HG03097 (cell line): Measurements from ENCODE around the gene C4orf36.
"Not testable (repeated sequence)": the region's sequence is repeated elsewhere in the genome, so short reads cannot be mapped to it uniquely, and the experiment has no call there.

ENCODE experiments used
- ATAC-seq: cut with Tn5 transposase; IDR thresholded peaks from one replicate; pipeline ENCODE4 v1.9.1; 2021; ENCODE audit not compliant: unreplicated experiment, low FRiP score

Gene C4orf36

GRCh38 chr4:86917212-86918039, 25.2 kb upstream of the C4orf36 start:
- no peak for ATAC-seq

- no peak for ATAC-seq
Observed at GRCh38 chr4:86916392-86916791, 24.2 kb upstream of the C4orf36 start.

DNA sequence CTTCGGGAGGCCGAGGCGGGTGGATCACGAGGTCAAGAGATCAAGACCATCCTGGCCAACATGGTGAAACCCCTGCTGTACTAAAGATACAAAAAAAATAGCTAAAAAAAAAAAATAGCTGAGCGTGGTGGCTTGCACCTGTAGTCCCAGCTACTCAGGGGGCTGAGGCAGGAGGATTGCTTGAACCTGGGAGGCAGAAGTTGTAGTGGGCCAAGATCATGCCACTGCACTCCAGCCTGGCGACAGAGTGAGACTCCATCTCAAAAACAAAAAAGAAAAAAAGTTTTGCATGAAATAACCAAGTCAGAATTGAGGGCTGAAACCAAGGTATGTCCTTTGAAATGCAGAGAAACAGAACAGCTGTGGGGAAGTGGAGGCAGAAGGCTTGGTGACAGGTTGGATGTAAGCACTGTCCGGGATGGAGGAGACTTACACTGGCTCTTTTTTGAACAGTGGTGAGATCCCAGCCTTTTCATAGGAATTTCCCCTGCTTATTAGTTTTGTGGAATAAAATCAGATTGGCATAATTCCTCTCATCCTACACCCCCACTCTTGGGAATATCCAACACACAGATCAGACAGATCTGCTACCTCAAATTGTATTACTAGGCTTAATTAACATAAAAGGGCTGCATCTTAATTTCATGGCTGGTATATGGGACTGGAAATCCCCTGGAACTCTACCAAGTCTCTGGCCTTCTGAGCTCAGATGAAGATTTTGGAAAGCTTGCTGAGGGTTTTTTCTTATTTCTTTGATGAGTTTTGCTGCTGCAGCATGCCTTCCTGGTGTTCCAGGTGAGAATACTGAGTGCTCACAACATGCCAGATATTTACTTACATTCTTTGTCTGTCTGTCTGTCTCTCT, 18.8 kb upstream of the C4orf36 start:
- ATAC-seq: no peak

DNA sequence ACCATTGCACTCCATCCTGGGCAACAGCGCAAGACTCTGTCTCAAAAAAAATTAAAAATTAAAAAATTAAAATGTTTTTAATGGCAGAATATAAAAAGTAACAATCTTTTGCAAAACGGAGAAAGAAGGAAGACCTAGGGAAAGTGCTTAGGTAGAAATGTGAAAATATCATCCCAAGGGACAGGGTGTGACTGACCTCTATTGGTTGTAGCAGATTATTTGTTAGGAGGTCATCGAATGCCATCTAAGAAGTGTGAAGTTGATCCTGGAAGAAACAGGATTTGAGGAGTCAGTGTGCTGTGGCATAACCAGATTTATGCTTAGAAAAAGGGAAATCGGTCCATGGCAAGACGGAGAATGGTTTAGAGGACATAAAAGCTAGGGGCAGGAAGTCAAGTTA, 18.1 kb upstream of the C4orf36 start:
- ATAC-seq: no peak

DNA sequence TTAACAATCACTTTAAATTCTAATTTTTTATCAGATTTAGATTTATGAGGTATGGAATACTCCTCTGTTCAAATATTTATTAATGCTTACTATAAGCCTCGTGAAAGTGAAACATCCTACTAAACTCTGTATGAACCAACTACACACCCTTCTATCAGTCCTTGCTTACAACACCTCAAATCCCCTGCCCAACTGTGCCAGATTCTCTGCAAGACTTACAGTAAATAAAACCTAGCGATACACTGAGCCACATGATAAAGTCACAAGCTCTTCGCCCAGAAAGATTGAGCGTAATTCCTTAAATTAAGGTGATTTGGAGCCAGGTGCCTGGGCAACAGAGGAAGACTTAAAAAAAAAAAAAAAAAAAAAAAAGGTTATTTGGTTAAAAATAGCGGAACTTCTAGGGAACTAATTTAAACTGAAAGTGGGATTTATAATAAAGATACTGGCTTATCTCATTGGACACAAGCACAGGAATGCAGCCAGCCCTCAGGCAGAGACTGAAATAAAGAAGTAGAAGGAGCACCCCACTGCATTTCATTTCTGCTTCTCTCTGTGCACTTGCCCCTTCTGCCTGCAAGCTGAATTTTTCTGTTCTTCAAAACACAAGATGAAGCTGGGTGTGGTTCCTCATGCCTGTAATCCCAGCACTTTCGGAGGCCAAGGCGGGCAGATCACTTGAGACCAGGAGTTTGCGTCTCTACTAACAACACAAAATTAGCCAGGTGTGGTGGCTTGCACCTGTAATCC, 17.5 kb upstream of the C4orf36 start:
- ATAC-seq: no peak

DNA sequence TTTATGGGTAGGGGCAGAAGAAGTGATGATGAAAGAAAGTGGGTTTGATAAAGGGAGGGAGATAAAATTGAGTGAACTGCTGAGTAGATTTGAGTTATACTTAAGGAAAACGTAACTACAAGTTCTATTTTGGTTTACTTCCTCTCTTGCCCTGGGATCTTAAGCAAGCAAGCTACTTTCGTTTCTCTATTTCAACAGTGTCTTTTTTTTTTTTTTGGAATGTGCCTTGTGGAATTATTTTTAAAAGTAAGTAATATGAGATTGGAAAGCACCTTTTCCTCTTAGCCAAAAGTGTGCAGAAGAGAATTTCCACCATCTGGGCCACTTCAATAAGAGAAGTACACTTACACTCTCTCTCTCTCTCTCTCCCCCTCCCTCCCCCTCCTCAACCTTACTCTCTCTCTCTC, 16.0 kb upstream of the C4orf36 start:
- no peak for ATAC-seq

DNA sequence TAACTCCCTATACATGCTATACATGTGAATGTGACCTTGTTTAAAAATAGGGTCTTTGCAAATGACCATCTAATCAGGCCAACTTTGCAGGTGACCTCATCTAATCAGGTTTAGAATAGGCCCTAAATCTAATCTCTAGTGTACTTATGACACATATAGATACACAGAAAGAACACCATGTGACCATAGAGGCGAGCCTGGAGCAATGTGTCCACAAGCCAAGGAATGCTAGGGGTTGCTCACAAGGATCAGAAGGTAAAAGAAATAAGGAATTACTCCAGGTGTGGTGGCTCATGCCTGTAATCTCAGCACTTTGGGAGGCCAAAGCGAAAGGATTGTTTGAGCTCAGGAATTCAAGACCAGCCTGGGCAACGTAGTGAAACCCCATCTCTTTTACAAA, 9.6 kb upstream of the C4orf36 start:
- no peak for ATAC-seq

- no peak for ATAC-seq
Observed at GRCh38 chr4:86898562-86898961, 6.3 kb upstream of the C4orf36 start.

DNA sequence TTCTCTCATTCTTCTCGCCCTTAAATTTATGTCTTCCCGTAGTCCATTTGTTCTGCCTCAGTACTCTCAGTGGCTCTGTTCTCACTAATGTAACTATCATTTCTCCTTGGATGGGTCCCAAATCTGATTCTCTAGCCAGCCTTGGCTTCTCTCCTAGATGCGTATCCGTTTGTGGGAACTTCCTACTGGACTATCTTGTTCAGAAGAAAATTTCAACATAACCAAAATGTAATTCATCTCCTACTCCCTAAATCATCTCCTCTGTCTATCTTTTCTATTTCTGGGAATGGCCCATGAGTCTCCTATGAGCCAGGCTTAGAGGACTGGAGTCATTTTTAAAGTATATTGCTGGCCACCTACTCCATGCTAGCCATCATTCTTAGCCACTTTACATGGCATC, 4.4 kb upstream of the C4orf36 start:
- no peak for ATAC-seq

DNA sequence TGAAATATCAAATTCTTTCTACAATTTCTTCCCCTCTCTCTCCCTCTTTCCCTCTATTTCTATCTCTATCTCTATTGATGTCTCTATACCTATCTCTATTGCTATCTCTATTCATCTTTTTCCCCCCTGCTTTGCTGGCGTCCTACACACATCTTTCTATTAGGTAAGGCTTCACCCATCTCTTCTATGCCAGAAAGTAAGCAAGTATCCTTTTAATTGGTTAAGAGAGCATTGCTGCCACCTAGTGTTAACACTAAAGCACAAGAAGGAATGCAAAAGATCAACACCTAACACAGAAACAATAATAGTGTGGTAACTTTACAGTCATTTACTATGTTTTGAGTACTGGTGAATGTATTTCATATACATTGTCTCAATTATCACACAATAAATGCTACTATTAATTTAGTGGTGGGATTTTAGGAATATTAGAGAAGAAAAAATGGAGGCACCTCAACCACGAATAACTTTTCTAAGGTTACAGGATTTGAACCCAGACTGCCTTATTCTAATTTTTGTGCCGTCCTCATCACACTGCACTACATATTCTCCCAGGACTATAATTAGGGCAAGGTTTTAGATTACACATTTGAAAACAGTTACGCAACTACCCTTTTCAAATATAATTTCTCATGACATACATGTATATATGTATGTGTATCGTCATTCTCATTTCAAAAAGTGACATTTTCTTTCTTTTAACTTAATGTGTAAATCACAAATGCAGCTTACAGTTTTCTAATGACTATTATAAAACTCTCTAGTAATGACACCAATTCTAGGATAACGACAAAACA, 3.7 kb upstream of the C4orf36 start:
- ATAC-seq: no peak

DNA sequence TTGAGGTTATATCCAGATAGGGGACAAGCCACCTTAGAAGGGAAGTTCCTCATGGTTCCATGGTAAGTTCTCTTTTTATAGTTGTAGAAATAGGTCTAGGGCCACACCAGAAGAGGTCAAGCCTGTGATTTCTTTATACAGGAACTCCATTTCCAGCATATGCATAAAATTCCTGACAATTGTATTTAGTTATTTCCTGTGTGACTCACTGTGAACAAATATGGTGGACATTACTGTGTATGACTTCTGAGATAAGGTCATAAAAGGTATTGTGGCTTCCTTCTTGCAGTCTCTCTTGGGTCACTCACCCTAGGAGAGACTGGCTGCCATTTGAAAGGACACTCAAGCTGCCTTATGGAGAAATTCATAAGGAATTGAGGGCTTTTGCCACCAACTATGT, 2.2 kb upstream of the C4orf36 start:
- no peak for ATAC-seq

DNA sequence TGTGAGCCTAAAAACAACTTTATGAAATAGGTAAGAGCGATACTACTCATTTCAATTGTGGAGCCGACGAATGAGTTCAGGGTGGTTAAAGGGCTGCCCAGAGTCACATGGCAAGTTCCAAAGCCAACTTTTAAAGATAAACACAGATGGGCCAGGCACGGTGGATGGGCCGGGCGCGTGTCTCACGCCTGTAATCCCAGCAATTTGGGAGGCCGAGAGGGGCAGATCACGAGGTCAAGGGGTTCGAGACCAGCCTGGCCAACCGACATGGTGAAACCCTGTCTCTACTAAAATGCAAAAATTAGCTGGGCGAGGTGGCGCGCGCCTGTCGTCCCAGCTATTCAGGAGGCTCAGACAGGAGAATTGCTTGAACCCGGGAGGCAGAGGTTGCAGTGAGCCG, 914 bp upstream of the C4orf36 start:
- no peak for ATAC-seq

DNA sequence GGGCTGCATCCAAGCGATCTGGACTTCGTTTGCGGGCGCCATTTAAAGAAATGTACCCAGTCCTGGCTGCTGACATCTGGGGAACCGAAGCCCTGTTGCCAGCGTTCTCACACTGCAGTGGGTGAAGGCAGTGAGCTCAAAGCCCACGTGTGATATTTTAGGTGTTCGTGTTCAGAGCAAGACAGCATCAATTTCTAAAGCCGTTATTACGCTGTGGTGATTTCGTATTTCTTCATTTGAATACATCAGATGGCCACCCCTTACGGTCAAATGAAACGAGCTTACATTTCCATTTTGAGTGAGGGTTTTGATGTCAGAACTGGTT, 376 bp upstream of the C4orf36 start:
- ATAC-seq: no peak

- ATAC-seq: no peak
Observed at GRCh38 chr4:86890790-86891189, 1.4 kb downstream of the C4orf36 start.

DNA sequence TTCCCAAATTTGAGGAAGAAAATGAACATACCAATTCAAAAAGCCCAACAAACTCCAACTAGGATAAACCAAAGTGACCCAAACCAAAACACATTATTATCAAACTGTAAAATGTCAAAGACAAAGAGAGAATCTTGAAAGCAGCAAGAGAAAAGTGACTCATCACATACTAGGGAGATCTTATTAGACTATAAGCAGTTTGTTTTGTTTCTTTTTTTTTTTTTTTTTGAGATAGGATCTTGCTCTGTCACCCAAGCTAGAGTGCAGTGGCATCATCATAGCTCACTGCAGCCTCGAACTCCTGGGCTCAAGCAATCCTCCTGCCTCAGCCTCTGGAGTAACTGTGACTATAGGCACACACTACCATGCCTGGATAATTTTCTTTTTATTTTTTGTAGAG, 12.6 kb downstream of the C4orf36 start:
- ATAC-seq: no peak

DNA sequence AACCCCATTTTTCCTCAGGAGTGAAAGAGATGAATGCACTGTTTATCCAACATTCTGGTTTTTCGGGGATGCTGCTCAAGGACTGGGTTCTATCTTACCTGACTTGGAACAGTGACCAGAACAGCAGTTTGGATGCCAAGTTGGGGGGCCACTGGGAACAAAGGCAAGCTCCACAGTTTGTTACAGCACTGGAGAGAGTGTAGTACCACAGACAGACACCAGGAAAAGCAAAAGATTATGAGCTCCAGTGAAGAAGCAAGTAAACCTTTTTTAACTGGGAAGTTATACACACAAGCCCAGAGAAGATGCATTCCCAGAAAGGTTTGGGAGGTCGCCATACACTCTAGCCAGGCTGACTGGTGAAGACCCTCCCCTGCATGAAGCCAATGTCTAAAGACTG, 13.6 kb downstream of the C4orf36 start:
- no peak for ATAC-seq

GRCh38 chr4:86876894-86877685, 15.1 kb downstream of the C4orf36 start:
- no peak for ATAC-seq

DNA sequence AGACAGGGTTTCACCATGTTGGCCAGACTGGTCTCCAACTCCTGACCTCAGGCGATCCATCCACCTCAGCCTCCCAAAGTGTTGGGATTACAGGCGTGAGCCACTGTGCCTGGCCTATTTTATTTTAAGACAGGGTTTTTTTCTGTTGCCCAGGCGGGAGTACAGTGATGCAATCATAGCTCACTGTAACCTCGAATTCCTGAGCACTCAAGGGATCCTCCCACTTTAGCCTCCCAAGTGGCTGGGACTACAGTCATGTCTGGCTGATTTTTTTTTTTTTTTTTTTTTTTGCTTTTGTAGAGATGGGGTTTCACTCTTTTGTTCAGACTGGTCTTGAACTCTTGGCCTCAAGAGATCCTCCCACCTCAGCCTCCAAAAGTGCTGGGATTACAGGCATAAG, 16.8 kb downstream of the C4orf36 start:
- ATAC-seq: not testable (repeated sequence)

- no peak for ATAC-seq
Observed at GRCh38 chr4:86872135-86872534, 20.1 kb downstream of the C4orf36 start.
